C4-2B (cell line): ENCODE results near the gene FANCG.

ENCODE experiments used
- ZFX ChIP-seq: fragments of 450-650 bp; IDR thresholded peaks from 2 replicates; pipeline ENCODE4 v1.6.1; 2017
- TF ChIP-seq, protein P1 (sequence below): fragments of 450-650 bp; conservative IDR thresholded peaks from 2 replicates; pipeline ENCODE4 v1.5.1; 2017; ENCODE audit warnings: mild to moderate bottlenecking

GRCh38 chr9:35059438-35059837 lies 20.3 kb downstream of the FANCG start:
- TF ChIP-seq, protein P1, sequence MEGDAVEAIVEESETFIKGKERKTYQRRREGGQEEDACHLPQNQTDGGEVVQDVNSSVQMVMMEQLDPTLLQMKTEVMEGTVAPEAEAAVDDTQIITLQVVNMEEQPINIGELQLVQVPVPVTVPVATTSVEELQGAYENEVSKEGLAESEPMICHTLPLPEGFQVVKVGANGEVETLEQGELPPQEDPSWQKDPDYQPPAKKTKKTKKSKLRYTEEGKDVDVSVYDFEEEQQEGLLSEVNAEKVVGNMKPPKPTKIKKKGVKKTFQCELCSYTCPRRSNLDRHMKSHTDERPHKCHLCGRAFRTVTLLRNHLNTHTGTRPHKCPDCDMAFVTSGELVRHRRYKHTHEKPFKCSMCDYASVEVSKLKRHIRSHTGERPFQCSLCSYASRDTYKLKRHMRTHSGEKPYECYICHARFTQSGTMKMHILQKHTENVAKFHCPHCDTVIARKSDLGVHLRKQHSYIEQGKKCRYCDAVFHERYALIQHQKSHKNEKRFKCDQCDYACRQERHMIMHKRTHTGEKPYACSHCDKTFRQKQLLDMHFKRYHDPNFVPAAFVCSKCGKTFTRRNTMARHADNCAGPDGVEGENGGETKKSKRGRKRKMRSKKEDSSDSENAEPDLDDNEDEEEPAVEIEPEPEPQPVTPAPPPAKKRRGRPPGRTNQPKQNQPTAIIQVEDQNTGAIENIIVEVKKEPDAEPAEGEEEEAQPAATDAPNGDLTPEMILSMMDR, result no peak
- TF ChIP-seq ZFX, result no peak
